HEK293 (cell line): ENCODE measurements around the gene PLCB1.

Source experiments
- CTCF ChIA-PET: fragments of 350-600 bp; formaldehyde crosslinking; extraction: SDS; loops from one replicate; lab custom pipeline; 2021; ENCODE audit warnings: antibody characterized with exemption; lab: Yijun Ruan, JAX
- POLR2A ChIA-PET: fragments of 300-600 bp; formaldehyde crosslinking; extraction: SDS; loops from one replicate; lab custom pipeline; 2020; ENCODE audit warnings: antibody characterized with exemption, inconsistent platforms; lab: Yijun Ruan, JAX
- H3K27ac ChIP-seq: fragments of 200-500 bp; sonication (Bioruptor generic); 2 replicates; pipeline ENCODE4 v1.5.1; 2014; ENCODE audit warnings: low read depth, low read length, control low read depth, inconsistent platforms; ENCODE audit errors: extremely low read depth
- H3K36me3 ChIP-seq, 2 experiments: fragments of 200-500 bp in 1 of 2; sonication (Bioruptor generic) in 1 of 2; 1 replicate in 1 of 2; 2 replicates in 1 of 2; pipeline ENCODE4 v1.5.1; 2014 to 2017; ENCODE audit warnings: inconsistent platforms in 2 of 2, low read length in 2 of 2; ENCODE audit not compliant: control insufficient read depth in 2 of 2, insufficient read depth in 1 of 2
- H3K4me1 ChIP-seq: fragments of 200-500 bp; sonication (Bioruptor generic); 2 replicates; pipeline ENCODE4 v1.5.1; 2014; ENCODE audit warnings: mild to moderate bottlenecking, low read length, inconsistent platforms; ENCODE audit not compliant: control insufficient read depth, insufficient read depth
- H3K4me3 ChIP-seq: 2 replicates; pipeline ENCODE4 v1.5.1; 2011; ENCODE audit warnings: low read depth, mild to moderate bottlenecking, control low read depth, low read length, moderate library complexity
- H3K9me3 ChIP-seq: fragments of 200-500 bp; sonication (Bioruptor generic); 2 replicates; pipeline ENCODE4 v1.5.1; 2014; ENCODE audit warnings: low read depth, low read length, inconsistent platforms; ENCODE audit not compliant: control insufficient read depth, insufficient read depth
- CTCF ChIP-seq: fragments of 450-650 bp; formaldehyde crosslinking; IDR thresholded peaks from 2 replicates; pipeline ENCODE4 v1.5.1; 2016; ENCODE audit warnings: missing biosample characterization, missing genetic modification characterization
- HIC1 ChIP-seq: fragments of 450-650 bp; formaldehyde crosslinking; IDR thresholded peaks from 2 replicates; pipeline ENCODE4 v1.5.1; 2016; ENCODE audit warnings: missing biosample characterization, missing genetic modification characterization
- IKZF3 ChIP-seq: fragments of 450-650 bp; IDR thresholded peaks from 2 replicates; pipeline ENCODE4 v1.5.0; 2018; ENCODE audit warnings: missing biosample characterization, mild to moderate bottlenecking, missing genetic modification characterization, moderate library complexity
- OSR2 ChIP-seq: fragments of 450-650 bp; formaldehyde crosslinking; IDR thresholded peaks from 2 replicates; pipeline ENCODE4 v1.5.1; 2016; ENCODE audit warnings: missing biosample characterization, missing genetic modification characterization
- REST ChIP-seq: fragments of 450-650 bp; formaldehyde crosslinking; IDR thresholded peaks from 2 replicates; pipeline ENCODE4 v1.5.1; 2016; ENCODE audit warnings: missing biosample characterization, missing genetic modification characterization
- SP3 ChIP-seq: fragments of 450-650 bp; formaldehyde crosslinking; IDR thresholded peaks from 2 replicates; pipeline ENCODE4 v1.5.1; 2016; ENCODE audit warnings: missing biosample characterization, missing genetic modification characterization
- ZBTB8A ChIP-seq: fragments of 450-650 bp; formaldehyde crosslinking; IDR thresholded peaks from 2 replicates; pipeline ENCODE4 v1.5.1; 2016; ENCODE audit warnings: missing biosample characterization, missing genetic modification characterization
- ZEB2 ChIP-seq: fragments of 450-650 bp; formaldehyde crosslinking; IDR thresholded peaks from 2 replicates; pipeline ENCODE4 v1.5.1; 2016; ENCODE audit warnings: missing biosample characterization, missing genetic modification characterization
- ZFHX2 ChIP-seq: fragments of 450-650 bp; formaldehyde crosslinking; conservative IDR thresholded peaks from 2 replicates; pipeline ENCODE4 v1.5.1; 2016; ENCODE audit warnings: missing biosample characterization, missing genetic modification characterization
- ZNF112 ChIP-seq: fragments of 450-650 bp; formaldehyde crosslinking; IDR thresholded peaks from 2 replicates; pipeline ENCODE4 v1.5.0; 2017; ENCODE audit warnings: missing biosample characterization, missing genetic modification characterization
- ZNF132 ChIP-seq: fragments of 450-650 bp; formaldehyde crosslinking; IDR thresholded peaks from 2 replicates; pipeline ENCODE4 v1.5.1; 2017; ENCODE audit warnings: missing biosample characterization, missing genetic modification characterization, borderline replicate concordance
- ZNF248 ChIP-seq: fragments of 450-650 bp; formaldehyde crosslinking; IDR thresholded peaks from 2 replicates; pipeline ENCODE4 v1.5.1; 2017; ENCODE audit warnings: missing biosample characterization, missing genetic modification characterization
- ZNF341 ChIP-seq: fragments of 450-650 bp; formaldehyde crosslinking; IDR thresholded peaks from 2 replicates; pipeline ENCODE4; 2016; ENCODE audit warnings: low read depth, missing biosample characterization, missing genetic modification characterization
- ZNF449 ChIP-seq: fragments of 450-650 bp; formaldehyde crosslinking; IDR thresholded peaks from 2 replicates; pipeline ENCODE4 v1.5.1; 2017; ENCODE audit warnings: missing biosample characterization, mild to moderate bottlenecking, missing genetic modification characterization, moderate library complexity
- ZNF521 ChIP-seq: fragments of 450-650 bp; formaldehyde crosslinking; IDR thresholded peaks from 2 replicates; pipeline ENCODE4 v1.5.1; 2017; ENCODE audit warnings: missing biosample characterization, mild to moderate bottlenecking, missing genetic modification characterization
- ZNF600 ChIP-seq: fragments of 450-650 bp; formaldehyde crosslinking; IDR thresholded peaks from 2 replicates; pipeline ENCODE4 v1.5.1; 2016; ENCODE audit warnings: missing biosample characterization, missing genetic modification characterization
- ZNF624 ChIP-seq: fragments of 450-650 bp; formaldehyde crosslinking; IDR thresholded peaks from 2 replicates; pipeline ENCODE4 v1.5.1; 2017; ENCODE audit warnings: missing biosample characterization, missing genetic modification characterization
- ZNF791 ChIP-seq: fragments of 450-650 bp; formaldehyde crosslinking; IDR thresholded peaks from 2 replicates; pipeline ENCODE4 v1.5.1; 2016; ENCODE audit warnings: missing biosample characterization, missing genetic modification characterization
- ZSCAN18 ChIP-seq: fragments of 450-650 bp; formaldehyde crosslinking; IDR thresholded peaks from 2 replicates; pipeline ENCODE4 v1.5.1; 2016; ENCODE audit warnings: missing biosample characterization, missing genetic modification characterization
- ZSCAN30 ChIP-seq: fragments of 450-650 bp; IDR thresholded peaks from 2 replicates; pipeline ENCODE4 v1.5.1; 2018; ENCODE audit warnings: missing biosample characterization, mild to moderate bottlenecking, missing genetic modification characterization, moderate library complexity

PLCB1 gene

GRCh38 chr20:8385247-8385646, 253.2 kb downstream of the PLCB1 start (continued):
- TF ChIP-seq ZNF600 (tag by site-specific recombination) (0 out of 2 replicates have a peak, but pooled peaks have one; percentile 29), ZNF449 (tag by site-specific recombination) (peak; percentile 68), OSR2 (tag by site-specific recombination) (no peak), HIC1 (tag by site-specific recombination) (no peak), IKZF3 (tag by site-specific recombination) (peak; percentile 27; the same call in 1 of the 2 replicates), ZSCAN18 (tag by site-specific recombination) (no peak), ZNF132 (no peak)
- TF ChIP-seq, all 188 proteins: peak for 7

- Histone ChIP-seq H3K9me3 (no peaks in the 10 kb centered on the region), H3K4me1 (peaks cover 7% of the 10 kb centered on the region; the same call in 1 of the 2 replicates), H3K4me3 (no peak overlapping the region), H3K27ac (no peak overlapping the region), H3K36me3 (no peaks in the 10 kb centered on the region)
- ChIA-PET CTCF (interaction anchor here (1.3 to 3.1 kb wide), 4 partner anchors 18 to 343 kb away, joined by 3 to 16 read pairs (median 6); no protein-coding TSS in a partner anchor), POLR2A (no interaction called here)
- TF ChIP-seq IKZF3 (tag by site-specific recombination) (no peak), ZNF624 (tag by site-specific recombination) (no peak), CTCF (tag by site-specific recombination) (no peak), ZNF341 (tag by site-specific recombination) (no peak), REST (tag by site-specific recombination) (no peak), ZNF248 (tag by site-specific recombination) (no peak), ZFHX2 (tag by site-specific recombination) (no peak), ZNF521 (tag by site-specific recombination) (no peak), ZNF112 (tag by site-specific recombination) (no peak), ZNF791 (tag by site-specific recombination) (no peak), ZSCAN30 (no peak), ZEB2 (tag by site-specific recombination) (no peak), SP3 (tag by site-specific recombination) (no peak), ZBTB8A (no peak)
Measured at GRCh38 chr20:8386991-8387390, 254.9 kb downstream of the PLCB1 start.
